Erythroblast (primary cell): ENCODE measurements around the gene ZNF316.

Experiments used
- GATA1 ChIP-seq: IDR thresholded peaks from 2 replicates; pipeline ENCODE4 v1.6.1; 2011; ENCODE audit warnings: low read depth, mild to moderate bottlenecking, control low read depth, low read length, moderate library complexity
- POLR2A ChIP-seq: IDR thresholded peaks from 2 replicates; pipeline ENCODE4 v1.6.1; 2011; ENCODE audit warnings: mild to moderate bottlenecking, low read length

GRCh38 chr7:6588566-6588965 lies 48.6 kb upstream of the ZNF316 start:
- TF ChIP-seq POLR2A (no peak), GATA1 (no peak)
